Caco-2 (cell line): ENCODE results near the gene TMEM222. TPM values are rescaled to one million over a fixed set of nuclear protein-coding genes. Genes with fewer than 3 reads are reported as not detected.

Experiments used
- BruUV-seq: library from RNA; stranded (reverse); fragments of 400-500 nt; replicated peaks from 2 replicates; lab custom pipeline; 2021; lab: Mats Ljungman, UMichigan
- CTCF ChIA-PET: fragments of 300-600 bp; sonication (Branson Sonifier 250); formaldehyde crosslinking; loops from one replicate; lab custom pipeline; 2022; ENCODE audit warnings: antibody characterized with exemption; lab: Charles Lee
- POLR2A ChIA-PET: fragments of 300-600 bp; sonication (Branson Sonifier 250); formaldehyde crosslinking; loops from one replicate; lab custom pipeline; 2022; ENCODE audit warnings: antibody characterized with exemption; lab: Charles Lee
- DNase-seq, 2 experiments: peaks; one replicate each; pipeline versions ENCODE4 v3.0.0 to v3.0.0-alpha.2; 2020 to 2022
- H3K27me3 ChIP-seq: replicated peaks from 2 replicates; pipeline ENCODE4 v1.6.0; 2011; ENCODE audit warnings: low read length; ENCODE audit not compliant: control insufficient read depth, insufficient read depth
- H3K36me3 ChIP-seq: 2 replicates; pipeline ENCODE4 v1.5.1; 2011; ENCODE audit warnings: low read length; ENCODE audit not compliant: control insufficient read depth, insufficient read depth
- H3K4me1 ChIP-seq: fragments of 250-450 bp; sonication (Bioruptor Pico); 2 replicates; pipeline ENCODE4 v1.5.1; 2020; ENCODE audit warnings: mild to moderate bottlenecking
- H3K4me3 ChIP-seq: 2 replicates; pipeline ENCODE4 v1.5.1; 2011; ENCODE audit warnings: low read depth, mild to moderate bottlenecking, control low read depth, low read length
- H3K9me3 ChIP-seq: fragments of 250-450 bp; sonication (Bioruptor Pico); 2 replicates; pipeline ENCODE4 v1.5.1; 2020; ENCODE audit warnings: mild to moderate bottlenecking, moderate library complexity
- H3K27ac Mint-ChIP-seq: one replicate; pipeline ENCODE4 v1.8.0; 2022; ENCODE audit warnings: mixed read lengths; ENCODE audit not compliant: unreplicated experiment
- H3K27me3 Mint-ChIP-seq: one replicate; pipeline ENCODE4 v1.8.0; 2022; ENCODE audit warnings: mixed read lengths; ENCODE audit not compliant: insufficient read depth, unreplicated experiment
- H3K36me3 Mint-ChIP-seq: one replicate; pipeline ENCODE4 v1.8.0; 2022; ENCODE audit warnings: mild to moderate bottlenecking, mixed read lengths; ENCODE audit not compliant: insufficient read depth, unreplicated experiment
- H3K4me1 Mint-ChIP-seq: one replicate; pipeline ENCODE4 v1.8.0; 2022; ENCODE audit warnings: low read depth, mixed read lengths; ENCODE audit not compliant: unreplicated experiment
- H3K4me3 Mint-ChIP-seq: one replicate; pipeline ENCODE4 v1.8.0; 2022; ENCODE audit warnings: mild to moderate bottlenecking, moderate library complexity, mixed read lengths; ENCODE audit not compliant: unreplicated experiment
- H3K9me3 Mint-ChIP-seq: one replicate; pipeline ENCODE4 v1.8.0; 2022; ENCODE audit warnings: mixed read lengths; ENCODE audit not compliant: unreplicated experiment
- intact Hi-C: fragments of 100-400 bp; cut with micrococcal nuclease; formaldehyde crosslinking; loops from one replicate; pipeline ENCODE4 v1.10.0; 2022; ENCODE audit not compliant: unreplicated experiment
- total RNA-seq: library from RNA; stranded (reverse); gene quantifications from 2 replicates; pipeline ENCODE4 v1.2.3, GENCODE V29; 2022
- TF ChIP-seq, protein P1 (sequence below), 2 experiments: fragments of 200-600 bp in 1 of 2; IDR thresholded peaks; 1 replicate in 1 of 2; 2 replicates in 1 of 2; pipeline versions ENCODE4 v1.5.1 to v1.8.0; 2011 to 2022; ENCODE audit warnings: antibody characterized with exemption in 1 of 2, control low read depth in 1 of 2, inconsistent platforms in 1 of 2, low read depth in 1 of 2, low read length in 1 of 2, mild to moderate bottlenecking in 1 of 2, moderate library complexity in 1 of 2; ENCODE audit not compliant: insufficient read depth in 1 of 2, severe bottlenecking in 1 of 2, unreplicated experiment in 1 of 2

TMEM222 gene
- total RNA-seq, 1 experiment from 2014 or later: 32.3 TPM

- Histone ChIP-seq H3K27me3 (no peaks in the 10 kb centered on the region), H3K36me3 (no peaks in the 10 kb centered on the region), H3K9me3 (no peaks in the 10 kb centered on the region), H3K4me1 (peaks cover 22% of the 10 kb centered on the region), H3K4me3 (no peak overlapping the region)
- Mint-ChIP-seq H3K4me3 (peak overlapping the region; percentile 59), H3K9me3 (no peaks in the 10 kb centered on the region), H3K27ac (peak overlapping the region; percentile 37), H3K36me3 (peaks cover 48% of the 10 kb centered on the region), H3K27me3 (no peaks in the 10 kb centered on the region), H3K4me1 (peaks cover 23% of the 10 kb centered on the region)
- no TSS peak for BruUV-seq
- DNase-seq: no peak
- CTCF ChIA-PET: no interaction called here
- intact Hi-C loops: no loop called here
- POLR2A ChIA-PET: no interaction called here
- TF ChIP-seq, protein P1, sequence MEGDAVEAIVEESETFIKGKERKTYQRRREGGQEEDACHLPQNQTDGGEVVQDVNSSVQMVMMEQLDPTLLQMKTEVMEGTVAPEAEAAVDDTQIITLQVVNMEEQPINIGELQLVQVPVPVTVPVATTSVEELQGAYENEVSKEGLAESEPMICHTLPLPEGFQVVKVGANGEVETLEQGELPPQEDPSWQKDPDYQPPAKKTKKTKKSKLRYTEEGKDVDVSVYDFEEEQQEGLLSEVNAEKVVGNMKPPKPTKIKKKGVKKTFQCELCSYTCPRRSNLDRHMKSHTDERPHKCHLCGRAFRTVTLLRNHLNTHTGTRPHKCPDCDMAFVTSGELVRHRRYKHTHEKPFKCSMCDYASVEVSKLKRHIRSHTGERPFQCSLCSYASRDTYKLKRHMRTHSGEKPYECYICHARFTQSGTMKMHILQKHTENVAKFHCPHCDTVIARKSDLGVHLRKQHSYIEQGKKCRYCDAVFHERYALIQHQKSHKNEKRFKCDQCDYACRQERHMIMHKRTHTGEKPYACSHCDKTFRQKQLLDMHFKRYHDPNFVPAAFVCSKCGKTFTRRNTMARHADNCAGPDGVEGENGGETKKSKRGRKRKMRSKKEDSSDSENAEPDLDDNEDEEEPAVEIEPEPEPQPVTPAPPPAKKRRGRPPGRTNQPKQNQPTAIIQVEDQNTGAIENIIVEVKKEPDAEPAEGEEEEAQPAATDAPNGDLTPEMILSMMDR (IDR thresholded peaks at IDR 0.05; ENCODE audit: insufficient read depth in 1 of 2, low read depth in 1 of 2, low read length in 1 of 2, severe bottlenecking in 1 of 2, unreplicated experiment in 1 of 2): no peak
Observed at GRCh38 chr1:27346991-27347624, 25.1 kb downstream of the TMEM222 start.

DNA sequence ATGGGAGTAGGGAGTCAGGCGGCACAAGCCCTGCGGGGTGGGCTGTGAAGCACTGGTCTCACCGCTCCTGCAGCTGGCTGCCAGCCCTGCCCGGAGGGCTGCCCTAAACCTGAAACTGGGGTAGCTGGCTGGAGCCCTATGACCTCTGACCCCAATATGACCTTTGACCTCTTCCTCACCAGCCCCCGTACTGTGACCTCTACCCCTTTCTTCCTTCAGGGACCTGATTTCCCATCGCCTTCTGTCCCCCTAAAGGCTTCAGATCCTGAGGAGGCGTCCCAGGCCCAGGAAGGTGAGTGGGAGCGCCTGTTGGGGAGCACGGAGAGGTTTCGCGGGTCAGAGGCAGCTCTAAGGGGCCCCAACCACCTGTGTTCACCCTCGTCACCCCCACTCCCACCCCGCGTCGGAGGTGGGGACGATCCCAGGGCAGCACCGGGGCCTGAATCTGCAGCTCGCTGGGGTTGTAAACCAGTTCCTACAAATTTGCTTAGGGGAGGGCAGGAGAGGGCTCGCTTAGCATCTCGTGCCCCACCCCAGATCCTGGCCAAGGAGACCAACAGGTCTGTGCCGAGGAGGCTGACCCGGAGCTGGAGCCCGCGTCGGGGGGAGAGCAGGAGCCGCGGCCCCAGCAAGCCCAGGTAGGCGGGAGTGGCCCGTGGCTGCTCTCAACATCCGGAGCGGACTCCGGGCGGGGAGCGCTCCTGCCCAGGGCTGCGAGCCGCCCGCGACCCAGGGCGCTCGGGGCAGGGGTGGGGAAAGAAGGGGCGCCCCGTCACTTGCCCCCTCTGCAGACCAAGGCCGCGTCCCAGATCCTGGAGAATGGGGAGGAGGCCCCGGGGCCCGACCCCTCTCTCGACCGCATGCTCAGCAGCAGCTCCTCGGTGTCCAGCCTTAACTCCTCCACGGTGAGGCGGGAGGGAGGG is 27.2 kb downstream of the TMEM222 start:
- Mint-ChIP-seq H3K27me3 (no peaks in the 10 kb centered on the region), H3K4me1 (peaks cover 13% of the 10 kb centered on the region), H3K9me3 (no peaks in the 10 kb centered on the region), H3K36me3 (peaks cover 40% of the 10 kb centered on the region), H3K27ac (peak overlapping the region; percentile 63), H3K4me3 (peak overlapping the region; percentile 90)
- intact Hi-C loops: no loop called here
- BruUV-seq: no TSS peak
- ChIA-PET POLR2A (interaction anchor here (1.6 to 1.8 kb wide), 2 partner anchors 17 to 195 kb away, joined by 9 to 11 read pairs; partner anchors contain the start of gene SLC9A1), CTCF (interaction anchor here (0.6 to 3.1 kb wide), 4 partner anchors 16 to 226 kb away, joined by 3 to 16 read pairs (median 6); no protein-coding TSS in a partner anchor)
- Histone ChIP-seq H3K36me3 (no peaks in the 10 kb centered on the region), H3K27me3 (no peaks in the 10 kb centered on the region), H3K4me1 (0 out of 2 replicates have a peak, but pooled peaks cover 15% of the 10 kb centered on the region), H3K4me3 (peak overlapping the region; percentile 73), H3K9me3 (no peaks in the 10 kb centered on the region)
- DNase-seq: peak; percentile 84 to 87
- TF ChIP-seq, protein P1 (IDR thresholded peaks at IDR 0.05; ENCODE audit: insufficient read depth in 1 of 2, low read depth in 1 of 2, low read length in 1 of 2, severe bottlenecking in 1 of 2, unreplicated experiment in 1 of 2): no peak
